NOMO-1 treated with dmso at 0.1 percent for 144 hours (cell line): ENCODE results near the gene ZBTB9.
"Not testable (repeated sequence)": the region's sequence is repeated elsewhere in the genome, so short reads cannot be mapped to it uniquely, and the experiment has no call there.

ENCODE experiments used
- DNase-seq: peaks from one replicate; lab custom pipeline; 2025; ENCODE audit not compliant: unreplicated experiment; lab: John Stamatoyannopoulos, UW

The ZBTB9 gene

DNA sequence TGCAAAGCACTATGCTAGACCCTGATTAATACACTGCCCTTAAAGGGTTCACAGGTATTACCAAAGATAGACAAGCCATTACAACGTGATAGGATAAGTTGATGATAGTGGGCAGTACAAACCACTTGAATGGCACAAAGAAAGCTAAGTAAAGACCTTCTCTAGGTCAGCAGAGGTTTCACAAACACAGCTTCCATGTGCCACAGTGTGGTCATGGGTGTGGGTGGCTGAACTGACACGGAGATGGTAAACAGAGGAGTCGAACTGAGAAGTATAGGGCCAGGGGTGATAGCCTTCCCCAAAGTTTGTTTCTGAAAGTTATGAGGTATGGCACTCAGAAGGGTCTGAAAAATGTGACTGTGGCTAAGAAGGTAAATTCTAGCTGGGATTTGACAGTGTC lies 4.3 kb downstream of the ZBTB9 start:
- DNase-seq = no peak

DNA sequence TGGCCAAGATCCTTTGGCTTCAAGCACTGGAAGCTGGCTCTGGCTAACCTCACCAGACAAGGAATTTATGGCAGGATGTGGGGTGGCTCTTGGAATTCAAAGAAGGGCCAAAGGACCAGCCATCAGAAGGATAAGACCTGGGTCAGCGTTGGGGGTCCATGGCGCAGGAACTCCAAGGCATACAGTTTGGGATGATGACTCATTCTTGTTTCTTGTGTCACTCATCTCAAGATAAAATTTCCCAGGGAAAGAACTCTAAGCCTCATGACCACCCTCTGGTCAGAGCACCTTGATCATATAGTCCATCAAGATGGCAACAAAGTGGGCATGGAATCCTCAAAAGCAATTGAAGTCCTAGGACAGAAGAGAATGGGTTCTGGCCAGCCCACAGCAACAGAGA lies 4.8 kb downstream of the ZBTB9 start:
- no peak for DNase-seq

DNA sequence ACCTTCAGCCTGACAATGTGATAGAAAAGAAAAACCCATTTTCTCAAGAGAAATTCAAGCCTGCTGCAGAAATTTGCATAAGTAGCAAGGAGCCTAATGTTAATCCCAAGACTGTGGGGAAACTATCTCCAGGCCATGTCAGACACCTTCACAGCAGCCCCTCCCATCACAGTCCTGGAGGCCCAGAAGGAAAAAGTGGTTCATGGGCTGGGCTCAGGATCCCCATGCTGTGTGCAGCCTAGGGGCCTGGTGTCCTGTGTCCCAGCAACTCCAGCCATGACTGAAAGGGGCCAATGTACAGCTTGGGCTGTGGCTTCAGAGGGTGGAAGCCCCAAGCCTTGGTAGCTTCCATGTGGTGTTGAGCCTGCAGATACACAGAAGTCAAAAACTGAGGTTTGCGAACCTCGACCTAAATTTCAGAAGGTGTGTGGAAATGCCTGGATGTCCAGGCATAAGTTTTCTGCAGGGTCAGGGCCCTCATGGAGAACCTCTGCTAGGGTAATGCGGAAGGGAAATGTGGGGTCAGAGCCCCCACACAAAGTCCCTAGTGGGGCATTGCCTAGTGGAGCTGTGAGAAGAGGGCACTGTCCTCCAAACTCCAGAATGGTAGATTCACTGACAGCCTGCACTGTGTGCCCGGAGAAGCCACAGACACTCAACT lies 11.8 kb downstream of the ZBTB9 start:
- no peak for DNase-seq

DNA sequence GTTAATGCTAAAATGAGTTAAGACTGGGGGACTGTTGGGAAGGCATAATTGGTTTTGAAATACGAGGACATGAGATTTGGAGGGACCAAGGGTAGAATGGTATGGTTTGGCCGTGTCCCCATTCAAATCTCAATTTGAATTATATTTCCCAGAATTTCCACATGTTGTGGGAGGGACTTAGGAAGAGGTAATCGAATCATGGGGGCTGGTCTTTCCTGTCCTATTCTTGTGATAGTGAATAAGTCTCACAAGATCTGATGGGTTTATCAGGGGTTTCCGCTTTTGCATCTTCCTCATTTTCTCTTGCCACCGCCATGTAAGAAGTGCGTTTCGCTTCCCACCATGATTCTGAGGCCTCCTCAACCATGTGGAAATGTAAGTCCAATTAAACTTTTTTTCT lies 12.7 kb downstream of the ZBTB9 start:
- DNase-seq = no peak

DNA sequence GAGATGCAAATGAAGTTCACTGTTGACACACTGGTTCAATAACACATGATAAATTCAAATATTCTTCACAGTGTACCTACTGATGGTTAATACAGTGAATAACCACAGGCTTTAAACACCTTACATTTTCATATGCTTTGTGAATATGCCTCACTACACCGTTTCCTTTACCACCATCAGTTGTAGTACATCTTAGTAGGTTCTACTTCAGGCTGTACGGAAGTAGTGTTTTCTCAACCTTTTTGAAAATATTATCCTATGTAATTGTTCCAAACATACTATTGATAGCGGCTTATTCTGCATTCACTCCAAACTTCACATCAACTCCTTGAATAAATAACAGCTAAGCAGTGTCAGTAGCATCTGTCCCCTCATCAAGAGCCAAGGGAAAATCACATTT lies 15.3 kb downstream of the ZBTB9 start:
- no peak for DNase-seq

DNA sequence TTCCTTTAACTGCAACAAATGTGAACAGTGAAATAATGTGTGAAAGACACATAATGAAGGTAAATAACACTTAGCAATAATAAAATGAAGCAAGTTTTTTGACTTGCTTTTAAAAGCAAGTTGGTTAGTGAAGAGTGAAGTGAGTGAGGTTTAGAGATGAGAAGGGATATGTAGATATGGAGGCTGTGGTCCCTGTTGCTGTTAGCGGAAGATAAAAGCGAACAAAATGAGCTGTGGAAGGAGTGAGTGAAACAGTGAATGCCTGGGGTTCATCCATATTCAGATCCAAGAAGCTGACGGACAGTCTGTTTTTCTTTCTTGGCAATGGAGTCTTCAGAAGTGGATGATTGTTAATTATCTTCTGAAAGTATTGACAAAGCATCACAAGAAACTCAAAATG lies 23.5 kb downstream of the ZBTB9 start:
- DNase-seq = no peak

DNA sequence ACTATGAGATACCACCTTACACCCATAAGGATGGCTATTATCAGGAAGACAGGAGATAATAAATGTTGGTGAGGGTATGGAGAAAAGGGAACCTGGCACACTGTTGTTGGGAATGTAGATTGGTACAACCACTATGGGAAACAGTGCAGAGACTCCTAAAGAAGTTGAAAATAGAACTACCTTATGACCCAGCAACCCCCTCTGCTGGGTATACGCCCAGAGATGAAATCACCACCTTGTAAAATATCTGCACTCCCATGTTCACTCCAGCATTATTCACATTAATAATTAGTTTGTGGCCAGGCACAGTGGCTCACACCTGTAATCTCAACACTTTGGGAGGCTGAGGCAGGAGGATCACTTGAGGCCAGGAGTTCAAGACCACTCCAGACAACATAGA lies 26.8 kb downstream of the ZBTB9 start:
- DNase-seq = no peak

DNA sequence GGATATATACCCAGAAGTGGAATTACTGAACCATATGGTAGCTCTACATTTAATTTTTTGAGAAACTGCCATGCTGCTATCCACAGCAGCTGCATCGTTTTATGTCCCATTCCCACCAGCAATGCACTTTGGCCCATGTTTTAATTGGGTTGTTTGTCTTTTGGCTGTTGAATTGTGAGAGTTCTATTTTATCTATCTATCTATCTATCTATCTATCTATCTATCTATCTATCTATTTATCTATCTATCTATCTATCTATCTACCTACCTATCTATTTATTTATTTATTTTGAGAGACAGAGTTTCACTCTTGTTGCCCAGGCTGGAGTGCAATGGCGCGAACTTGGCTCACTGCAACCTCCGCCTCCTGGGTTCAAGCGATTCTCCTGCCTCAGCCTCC lies 28.2 kb downstream of the ZBTB9 start:
- not testable (repeated sequence) for DNase-seq

DNA sequence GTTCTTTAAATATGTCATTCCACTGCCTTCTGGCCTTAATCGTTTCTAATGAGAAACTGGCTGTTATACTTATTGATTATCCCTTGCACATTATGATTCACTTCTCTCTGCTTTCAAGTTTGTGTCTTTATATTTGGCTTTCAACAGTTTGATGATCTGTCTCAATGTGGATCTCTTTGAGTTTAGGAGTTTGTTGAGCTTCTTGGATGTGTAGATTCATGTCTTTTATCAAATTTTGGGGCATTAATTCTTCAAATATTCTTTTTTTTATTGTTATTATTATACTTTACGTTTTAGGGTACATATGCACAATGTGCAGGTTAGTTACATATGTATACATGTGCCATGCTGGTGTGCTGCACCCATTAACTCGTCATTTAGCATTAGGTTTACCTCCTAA lies 29.3 kb downstream of the ZBTB9 start:
- DNase-seq = no peak

DNA sequence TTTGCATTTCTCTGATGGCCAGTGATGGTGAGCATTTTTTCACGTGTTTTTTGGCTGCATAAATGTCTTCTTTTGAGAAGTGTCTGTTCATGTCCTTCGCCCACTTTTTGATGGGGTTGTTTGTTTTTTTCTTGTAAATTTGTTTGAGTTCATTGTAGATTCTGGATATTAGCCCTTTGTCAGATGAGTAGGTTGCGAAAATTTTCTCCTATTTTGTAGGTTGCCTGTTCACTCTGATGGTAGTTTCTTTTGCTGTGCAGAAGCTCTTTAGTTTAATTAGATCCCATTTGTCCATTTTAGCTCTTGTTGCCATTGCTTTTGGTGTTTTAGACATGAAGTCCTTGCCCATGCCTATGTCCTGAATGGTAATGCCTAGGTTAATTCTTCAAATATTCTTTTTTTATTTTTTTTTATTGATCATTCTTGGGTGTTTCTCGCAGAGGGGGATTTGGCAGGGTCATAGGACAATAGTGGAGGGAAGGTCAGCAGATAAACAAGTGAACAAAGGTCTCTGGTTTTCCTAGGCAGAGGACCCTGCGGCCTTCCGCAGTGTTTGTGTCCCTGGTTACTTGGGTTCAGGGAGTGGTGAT lies 30.4 kb downstream of the ZBTB9 start:
- DNase-seq = not testable (repeated sequence)

DNA sequence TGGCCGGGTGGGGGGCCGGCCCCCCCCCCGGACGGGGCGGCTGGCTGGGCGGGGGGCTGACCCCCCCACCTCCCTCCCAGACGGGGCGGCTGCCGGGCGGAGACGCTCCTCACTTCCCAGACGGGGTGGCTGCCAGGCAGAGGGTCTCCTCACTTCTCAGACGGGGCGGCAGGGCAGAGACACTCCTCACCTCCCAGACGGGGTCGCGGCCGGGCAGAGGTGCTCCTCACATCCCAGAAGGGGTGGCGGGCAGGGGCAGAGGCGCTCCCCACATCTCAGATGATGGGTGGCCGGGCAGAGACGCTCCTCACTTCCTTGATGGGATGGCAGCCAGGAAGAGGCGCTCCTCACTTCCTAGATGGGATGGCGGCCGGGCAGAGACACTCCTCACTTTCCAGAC lies 31.3 kb downstream of the ZBTB9 start:
- DNase-seq = not testable (repeated sequence)

DNA sequence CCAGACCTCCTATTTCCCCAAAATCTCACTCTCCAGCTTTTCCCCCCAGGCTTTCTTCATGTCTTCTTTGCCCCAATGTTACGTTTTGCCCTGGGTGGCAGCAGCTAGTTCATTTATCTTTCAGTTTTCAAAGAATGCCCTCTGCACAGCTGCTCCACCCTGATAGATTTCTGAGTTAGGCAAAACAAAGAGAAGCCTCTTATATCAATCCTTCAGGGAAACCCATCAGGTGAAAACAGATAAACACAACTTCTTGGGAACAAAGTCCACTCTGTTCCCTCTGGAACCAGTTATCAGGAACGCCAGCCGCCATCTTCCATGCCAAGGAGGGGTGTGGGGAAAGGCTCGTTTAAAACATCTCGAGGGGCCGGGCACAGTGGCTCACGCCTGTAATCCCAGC lies 34.0 kb downstream of the ZBTB9 start:
- DNase-seq = no peak

DNA sequence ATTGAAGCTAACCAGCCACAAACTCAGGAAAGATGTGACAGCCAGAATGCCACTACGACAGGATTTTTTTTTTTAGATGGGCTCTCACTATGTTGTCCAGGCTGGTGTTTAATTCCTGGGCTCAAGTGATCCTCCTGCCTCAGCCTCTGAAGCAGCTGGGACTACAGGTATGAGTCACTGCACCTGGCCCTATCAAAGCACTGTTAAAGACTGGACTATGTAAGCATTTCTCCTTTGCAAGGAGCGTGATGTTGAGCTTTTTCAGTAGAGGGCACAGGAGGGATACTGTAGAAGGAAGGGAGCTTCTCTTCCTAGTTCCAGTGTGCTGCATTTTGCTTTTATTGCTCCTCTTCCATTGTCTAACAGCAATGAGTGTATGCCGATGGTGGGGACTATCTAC lies 35.8 kb downstream of the ZBTB9 start:
- no peak for DNase-seq

DNA sequence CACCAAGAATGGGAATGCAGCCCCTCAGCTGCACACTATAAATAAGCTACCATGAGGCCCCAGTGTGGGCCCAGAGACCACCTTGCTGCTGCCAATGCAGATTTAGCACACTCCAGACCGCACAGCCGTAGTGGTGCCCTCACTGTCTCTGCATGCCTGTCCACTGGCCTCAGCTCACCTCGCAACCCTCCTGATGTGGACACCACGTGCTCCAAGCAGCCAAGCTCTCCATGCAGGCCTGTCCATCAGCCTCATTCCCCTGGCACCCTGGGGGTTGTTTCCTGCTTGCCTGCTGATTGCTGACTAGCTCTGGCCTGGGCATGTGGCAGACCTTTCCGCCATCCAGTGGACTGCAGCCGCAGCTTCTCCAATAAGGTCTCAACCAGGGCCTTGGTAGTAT lies 36.2 kb downstream of the ZBTB9 start:
- no peak for DNase-seq

DNA sequence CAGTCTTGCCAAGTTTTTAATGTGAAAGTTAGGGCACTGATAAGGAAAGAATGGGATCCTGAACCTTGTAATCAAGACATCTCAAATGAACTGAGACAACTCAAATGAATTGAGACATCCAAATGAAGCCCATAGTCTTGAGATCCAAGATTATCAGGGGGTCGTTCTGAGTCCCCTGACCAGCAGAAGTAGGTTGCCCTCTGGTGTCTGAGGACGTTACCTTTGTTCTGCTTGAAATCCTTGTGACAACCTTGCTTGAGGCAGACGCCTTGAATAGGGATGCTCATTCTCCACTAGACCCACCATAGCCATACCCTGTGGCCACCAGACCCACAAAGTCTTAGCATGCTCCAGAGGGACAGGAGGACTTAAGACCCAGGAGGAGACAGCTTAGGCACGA lies 37.7 kb downstream of the ZBTB9 start:
- no peak for DNase-seq

DNA sequence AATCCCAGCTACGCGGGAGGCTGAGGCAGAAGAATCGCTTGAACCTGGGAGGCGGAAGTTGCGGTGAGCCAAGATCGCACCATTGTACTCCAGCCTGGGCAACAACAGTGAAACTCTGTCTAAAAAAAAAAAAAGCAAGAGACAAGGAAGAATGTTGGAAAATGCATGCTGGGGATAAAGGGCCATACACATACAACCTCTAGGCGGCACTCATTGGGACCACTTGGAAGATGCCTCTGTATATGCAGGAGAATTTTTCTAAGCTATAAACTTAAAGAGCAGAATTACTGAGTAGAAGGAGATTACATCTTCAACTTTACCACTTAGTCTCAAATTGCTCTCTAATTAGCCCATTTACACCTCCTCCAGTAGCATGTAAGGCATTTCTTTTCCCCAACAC lies 42.8 kb downstream of the ZBTB9 start:
- DNase-seq = no peak

DNA sequence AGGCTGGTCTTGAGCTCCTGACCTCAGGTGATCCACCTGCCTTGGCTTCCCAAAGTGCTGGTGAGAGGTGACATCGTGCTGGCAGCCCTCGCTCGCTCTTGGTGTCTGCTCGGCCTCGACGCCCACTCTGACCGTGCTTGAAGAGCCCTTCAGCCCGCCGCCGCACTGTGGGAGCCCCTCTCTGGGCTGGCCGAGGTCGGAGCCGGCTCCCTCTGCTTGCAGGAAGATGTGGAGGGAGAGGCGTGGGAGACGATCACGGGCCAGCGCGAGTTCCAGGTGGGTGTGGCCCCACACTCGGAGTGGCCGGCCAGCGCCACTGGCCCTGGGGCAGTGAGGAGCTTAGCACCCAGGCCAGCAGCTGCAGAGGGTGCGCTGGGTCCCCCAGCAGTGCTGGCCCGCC lies 48.1 kb downstream of the ZBTB9 start:
- DNase-seq = no peak

DNA sequence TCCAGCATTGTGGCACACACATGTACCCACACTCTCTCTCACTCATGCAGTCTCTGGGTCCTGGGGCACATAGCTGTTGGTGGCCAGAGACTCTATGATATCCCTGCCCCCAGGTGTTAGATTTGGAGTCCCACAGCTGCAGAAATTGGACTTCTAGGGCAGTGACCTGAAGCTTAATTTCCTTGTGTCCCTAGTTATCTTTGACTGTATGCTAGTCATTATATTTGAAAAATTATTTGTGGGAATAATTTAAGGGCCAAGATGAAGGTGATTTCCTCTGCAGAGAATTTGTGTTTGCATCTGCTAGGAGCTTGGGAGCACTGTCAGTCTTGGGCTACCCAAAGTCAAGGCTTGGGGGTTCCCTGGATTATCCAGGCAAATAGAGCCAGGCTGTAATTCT lies 50.1 kb downstream of the ZBTB9 start:
- DNase-seq = no peak

DNA sequence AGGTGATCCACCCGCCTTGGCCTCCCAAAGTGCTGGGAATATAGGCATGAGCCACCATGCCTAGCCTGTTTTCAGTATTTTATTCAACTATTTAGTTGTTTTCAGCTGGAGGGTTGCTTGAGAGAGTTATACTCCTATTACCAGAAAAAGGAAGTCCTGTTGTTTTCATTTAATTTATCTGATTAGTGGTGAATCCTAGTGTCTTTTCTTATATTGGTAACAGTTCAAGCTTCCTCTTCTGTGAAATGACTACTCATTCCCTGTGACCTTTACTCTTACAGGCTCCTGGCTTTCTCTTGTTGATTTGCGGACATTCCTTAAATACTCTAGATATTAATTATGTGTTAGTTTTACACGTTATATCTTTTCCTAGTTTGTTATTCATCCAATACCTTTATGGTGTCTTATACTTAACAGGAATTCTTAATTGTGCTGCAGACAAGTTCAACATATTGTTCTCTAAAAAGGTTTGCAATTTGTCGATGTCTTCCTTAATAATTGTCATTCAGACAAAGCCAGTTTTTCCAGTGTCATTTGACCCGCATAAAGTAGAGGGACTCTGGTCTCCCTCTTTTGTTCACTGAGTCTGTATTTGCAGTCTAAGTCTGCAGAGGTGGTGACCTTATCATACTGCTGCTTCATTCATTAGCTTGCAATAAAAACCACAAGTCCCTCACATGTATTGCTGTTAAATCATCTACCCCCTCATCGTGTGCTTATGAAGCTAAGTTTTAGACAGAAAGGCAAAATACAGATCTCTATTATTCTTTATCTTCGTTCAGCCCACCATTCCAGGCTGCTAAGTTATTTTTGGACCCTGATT lies 51.4 kb downstream of the ZBTB9 start:
- DNase-seq = no peak
